Fibroblast of skin of left biceps (primary cell): ENCODE data around the gene COG7.
"Not testable (repeated sequence)": the region's sequence is repeated elsewhere in the genome, so short reads cannot be mapped to it uniquely, and the experiment has no call there.

Experiments
- DNase-seq, 2 experiments: peaks; one replicate each; pipeline ENCODE4 v3.0.0-alpha.2; 2013; ENCODE audit warnings: low read depth in 2 of 2

Gene COG7

DNA sequence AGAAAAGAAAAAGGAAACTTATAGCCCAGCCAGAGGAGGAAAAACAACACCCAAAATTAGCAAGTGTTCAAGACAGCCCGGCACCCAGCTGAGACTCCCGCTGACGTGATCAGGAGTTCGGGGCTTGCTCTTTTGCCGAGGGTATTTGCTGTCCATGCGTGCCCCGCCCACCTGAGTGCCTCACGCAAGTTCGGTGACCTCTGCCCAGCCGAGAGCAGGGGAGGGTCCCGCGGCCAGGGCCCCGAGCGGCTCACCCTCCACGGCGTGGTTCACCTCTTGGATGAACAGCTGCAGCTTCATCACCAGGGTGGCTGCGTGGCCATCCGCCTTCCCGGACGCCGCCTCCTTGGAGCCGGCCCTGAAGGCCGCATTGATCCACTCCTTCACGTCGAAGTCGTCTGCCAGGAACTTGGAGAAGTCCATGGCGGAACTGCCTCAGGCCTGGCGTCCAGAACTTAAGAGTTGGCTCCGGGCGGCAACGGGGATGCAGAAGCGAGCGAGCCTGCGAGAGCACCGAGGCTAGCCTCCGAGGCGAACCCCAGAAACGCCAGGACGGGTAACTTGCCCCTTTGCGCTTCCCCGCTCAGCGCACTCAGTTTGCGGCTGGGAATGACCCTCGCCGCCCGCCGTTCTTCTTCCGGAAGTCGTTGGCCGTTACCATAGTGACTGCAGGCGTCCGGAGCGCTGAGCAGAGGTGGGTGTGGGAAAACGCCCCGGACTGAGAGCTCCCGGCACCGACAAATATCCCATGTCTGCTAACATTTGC lies at the start of gene COG7:
TSS of gene COG7 (minus strand) at position 618 of the 766 bp plus-strand sequence. CDS start at position 423, 195 bp downstream.
- DNase-seq = peak; percentile 59 to 71

DNA sequence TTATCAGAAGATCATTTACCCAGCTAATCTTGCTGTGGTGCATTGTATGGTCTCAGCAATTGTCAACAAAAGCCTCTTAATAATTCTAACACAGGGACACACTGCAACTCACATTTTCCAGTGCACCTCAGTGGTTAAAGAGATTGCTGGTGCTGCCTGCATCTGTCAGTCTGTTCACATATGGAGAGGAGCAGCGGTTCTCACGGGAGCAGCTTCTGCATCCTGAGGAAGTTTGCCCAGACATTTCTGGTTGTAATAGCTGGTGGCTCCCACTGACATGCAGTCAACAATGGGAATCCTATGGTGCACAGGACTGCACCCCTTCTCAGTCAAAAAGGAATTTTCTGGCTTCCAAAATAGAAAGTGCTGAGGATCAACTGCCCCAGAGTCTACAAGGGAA lies 49.5 kb upstream of the COG7 start:
- DNase-seq = no peak

DNA sequence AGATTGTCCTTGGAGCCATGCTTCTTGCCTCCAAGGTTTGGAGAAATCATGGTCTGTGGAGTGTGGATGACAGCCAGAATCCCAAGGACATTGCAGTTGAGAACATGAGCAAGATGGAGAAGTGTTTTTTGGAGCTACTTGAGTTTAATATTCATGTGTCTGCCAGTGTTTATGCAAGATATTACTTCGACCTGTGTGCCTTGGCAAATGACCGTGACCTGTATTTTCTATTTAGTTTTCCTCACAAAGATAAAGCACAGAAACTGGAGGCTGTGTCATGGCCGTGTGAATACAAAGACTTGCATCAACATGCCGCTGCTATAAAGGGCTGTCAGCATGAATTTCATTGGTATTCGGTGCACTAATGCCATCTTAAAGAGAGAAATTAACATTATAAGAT lies 48.3 kb upstream of the COG7 start:
- no peak for DNase-seq

DNA sequence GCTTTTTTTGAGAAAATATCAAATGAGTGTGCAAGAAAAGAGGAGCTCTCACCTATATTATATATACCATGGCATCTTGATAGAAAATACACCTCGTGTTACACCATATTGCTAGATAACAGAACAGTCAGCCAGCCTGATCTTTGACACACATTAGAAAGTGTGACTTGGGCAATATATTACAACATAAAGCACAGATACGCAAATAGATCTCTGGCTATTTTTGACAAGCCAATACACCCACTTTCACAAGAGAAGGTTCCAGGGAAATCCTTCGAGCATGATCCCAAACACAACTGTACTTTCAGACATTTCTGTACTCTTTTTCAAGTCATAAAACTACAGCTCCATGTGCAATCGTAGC lies 47.9 kb upstream of the COG7 start:
- no peak for DNase-seq

DNA sequence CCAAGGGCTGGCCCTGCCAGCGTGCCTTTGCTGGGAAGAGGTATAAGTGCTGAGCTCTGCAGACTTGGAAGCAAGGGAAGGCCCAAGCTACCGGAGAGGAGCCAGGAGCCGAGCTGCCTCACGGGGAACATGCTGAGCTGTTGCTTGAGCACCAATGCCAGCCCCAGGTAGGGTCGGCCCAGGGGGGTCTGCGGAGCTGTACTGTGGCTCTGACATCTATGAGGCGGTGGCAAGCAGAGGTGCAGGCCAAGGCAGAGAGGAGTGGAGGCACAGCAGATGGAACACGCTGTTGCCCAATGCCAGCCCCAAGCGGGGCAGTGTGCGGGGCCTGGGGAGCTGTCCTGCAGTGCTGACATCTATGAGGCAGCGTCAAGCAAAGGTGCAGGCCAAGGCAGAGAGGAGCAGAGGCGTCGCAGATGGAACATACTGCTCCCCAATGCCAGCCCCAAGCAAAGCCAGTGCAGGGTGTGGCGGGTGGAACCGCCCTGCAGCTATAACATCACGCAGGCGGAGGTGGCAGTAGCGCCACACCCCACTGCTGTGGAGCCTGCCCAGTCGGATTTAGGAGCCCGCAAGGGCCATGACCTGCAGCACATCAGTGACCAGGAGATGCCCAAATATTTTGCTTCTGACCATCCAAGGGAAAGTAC lies 47.3 kb upstream of the COG7 start:
- DNase-seq = no peak

DNA sequence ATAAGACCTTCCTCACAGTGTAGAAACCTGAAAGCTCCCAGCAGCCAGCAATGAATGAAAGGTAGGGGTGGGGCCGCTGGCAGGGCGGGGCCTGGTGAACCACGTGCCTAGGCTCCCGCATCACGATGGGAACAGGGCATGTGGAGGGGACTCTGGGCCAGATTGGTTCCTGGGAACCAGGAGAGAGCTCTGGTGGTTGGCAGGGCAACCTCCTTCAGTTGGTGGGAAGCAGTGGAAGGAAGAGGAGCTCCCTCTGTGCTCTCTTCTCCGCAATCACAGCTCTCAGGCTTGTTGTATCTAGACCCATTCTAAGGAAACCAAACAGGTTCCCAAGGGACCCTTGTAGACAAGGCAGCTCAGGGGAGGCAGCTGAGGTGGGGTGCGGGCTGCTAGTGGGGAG lies 46.8 kb upstream of the COG7 start:
- DNase-seq = no peak

DNA sequence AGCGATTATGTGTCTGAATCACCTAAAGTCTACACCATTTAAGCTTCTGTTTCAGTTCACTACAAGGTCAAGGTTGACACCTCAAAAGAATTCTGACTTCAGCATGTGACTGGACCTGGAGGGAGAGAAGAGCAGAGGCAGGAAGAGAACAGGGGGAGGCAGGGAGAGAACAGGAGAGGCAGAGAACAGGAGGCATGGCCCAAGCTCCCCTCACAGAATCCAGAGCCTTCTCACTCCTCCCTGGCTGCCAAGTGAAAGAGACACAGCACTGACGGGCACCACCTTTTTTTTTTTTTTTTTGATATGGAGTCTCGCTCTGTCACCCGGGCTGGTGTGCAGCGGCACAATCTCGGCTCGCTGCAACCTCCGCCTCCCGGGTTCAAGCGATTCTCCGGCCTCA lies 45.9 kb upstream of the COG7 start:
- no peak for DNase-seq

DNA sequence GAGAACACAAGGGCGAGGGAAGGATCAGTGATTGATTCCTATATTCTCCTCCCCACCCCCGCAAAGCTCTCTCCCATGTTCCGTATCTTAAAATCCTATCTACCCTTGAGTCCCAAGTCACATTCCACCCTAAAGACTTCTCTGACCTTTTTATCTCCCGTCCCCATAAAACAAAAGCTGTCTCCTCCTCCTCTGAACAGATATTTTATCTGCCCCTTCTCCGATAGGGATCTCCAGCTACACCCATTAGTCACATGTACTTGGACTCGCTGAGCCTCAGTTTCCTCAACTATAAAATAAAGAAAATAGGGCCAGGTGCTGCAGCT lies 44.5 kb upstream of the COG7 start:
- DNase-seq = no peak

DNA sequence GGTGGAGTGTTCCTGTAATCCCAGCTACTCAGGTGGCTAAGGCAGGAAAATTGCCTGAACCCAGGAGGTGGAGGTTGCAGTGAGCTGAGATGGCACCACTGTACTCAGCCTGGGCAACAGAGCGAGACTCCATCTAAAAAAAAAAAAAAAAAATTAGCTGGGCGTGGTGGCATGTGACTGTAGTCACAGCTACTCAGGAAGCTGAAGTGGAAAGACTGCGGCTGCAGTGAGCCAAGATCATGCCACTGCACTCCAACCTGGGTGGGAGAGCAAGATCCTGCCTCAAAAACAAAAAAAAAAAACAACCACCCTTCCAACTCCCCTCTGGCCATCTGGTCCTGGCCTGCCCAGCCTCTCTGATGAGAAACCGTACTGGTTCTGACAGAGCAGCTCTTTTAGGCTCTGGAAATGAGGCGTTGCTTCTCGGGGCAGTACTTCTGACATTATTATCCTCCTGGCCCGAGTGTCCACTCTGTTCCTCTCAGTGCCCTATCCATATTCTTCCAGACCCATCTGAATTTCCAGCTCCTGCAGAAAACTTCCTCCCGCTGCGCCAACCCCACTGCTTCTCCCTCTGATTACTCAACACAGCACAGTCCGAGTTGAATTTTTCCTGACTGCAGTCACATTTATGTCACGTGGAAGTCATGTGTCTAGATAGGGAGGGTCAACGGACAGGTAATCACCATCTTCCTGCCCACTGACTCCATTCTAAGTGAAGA lies 44.0 kb upstream of the COG7 start:
- DNase-seq = no peak

DNA sequence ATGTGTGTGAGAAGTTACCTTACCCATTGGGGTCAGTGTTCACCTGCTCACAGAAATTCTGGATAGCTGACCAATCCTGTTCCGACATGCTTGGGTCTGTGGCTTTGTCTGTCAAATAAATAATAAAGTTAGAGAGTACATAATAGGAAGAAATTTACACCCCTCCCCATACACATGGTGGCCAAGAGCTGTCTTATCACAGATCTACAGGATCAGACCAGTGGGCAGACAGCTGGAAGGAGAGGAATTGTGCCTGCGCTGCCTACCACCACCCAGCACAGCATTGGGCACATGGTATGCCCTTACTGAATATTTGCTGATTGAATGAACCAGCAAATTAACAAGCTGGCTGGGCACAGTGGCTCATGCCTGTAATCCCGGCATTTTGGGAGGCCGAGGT lies 42.7 kb upstream of the COG7 start:
- DNase-seq = no peak

DNA sequence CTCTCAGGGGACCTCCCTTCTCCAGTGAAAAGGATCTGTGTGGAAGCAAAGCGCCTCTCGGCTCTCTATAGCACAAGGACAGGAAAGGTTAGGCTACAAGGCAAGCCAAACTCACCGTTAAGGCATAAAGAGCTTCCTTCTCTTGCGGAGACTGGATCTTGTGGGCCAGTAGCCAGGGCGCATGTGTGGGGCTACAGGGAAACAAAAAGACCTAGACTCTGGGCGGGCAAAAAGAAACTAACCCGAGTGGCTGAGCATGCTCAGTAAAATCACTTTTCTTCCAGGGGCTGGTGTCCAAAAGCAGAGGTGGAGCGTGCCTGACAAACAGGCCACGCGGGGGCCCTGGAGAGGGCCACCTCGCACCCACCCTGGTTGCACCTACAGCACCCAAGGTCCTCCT lies 41.2 kb upstream of the COG7 start:
- DNase-seq = no peak

DNA sequence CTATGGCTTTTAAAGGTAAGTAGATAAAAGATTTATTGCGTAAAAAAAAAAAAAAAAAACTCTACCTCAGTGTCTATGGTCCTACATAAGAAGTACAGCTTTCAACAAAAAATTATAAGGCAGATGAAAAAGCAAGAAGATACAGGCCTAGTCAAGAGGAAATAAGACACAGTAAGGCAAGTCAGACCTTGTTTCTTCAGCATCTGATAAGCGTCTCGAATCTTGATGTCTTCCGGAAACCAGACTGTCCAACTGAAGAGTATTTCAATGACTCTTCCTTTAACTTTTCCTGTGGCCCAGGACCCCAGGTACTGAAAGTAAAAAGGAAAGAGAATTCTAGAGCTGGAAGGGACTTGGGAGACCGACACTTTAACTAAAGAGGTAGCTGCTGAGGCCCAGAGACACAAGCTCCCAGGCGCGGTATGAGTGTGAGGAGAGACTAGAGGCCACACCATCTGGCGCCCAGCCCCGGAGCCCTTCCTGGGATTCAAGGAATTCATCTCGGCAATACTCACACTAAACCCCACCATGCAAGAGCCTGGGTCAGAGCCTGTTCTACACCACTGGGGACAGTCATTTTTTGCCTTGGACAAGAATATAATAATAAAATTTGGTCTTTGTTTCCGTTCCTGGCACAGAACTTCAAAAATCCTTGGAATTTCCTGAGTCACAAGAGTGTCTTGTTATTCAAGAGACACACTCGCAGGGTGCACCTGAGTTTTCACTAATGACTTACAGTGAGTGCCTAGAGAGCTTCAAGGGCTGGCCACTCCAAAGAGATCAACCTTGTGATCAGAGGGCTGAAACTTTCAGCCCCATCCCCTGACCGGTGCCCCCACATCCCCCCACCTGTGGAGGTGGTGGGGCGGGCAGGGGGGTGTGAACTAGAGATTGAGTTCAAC lies 38.8 kb upstream of the COG7 start:
- no peak for DNase-seq

DNA sequence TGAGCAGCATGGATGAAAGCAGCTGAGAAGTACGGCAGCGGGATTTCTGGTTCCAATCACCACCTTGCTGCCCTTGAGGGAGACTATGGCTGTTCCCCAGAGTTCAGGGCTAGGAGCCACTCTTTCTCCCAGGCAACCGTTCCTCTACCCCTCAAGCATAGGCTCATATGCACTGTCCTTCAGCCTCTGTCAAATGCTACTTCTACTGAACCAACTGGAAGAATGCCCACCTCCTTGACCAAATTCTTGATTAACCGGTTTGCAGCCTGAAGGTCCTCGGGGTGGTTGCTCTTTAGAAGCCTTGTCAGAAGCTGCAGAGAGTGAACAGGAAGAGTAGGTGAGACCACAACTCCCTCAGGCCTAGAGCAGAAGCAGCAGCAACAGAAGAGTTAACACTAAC lies 33.5 kb upstream of the COG7 start:
- DNase-seq = no peak

DNA sequence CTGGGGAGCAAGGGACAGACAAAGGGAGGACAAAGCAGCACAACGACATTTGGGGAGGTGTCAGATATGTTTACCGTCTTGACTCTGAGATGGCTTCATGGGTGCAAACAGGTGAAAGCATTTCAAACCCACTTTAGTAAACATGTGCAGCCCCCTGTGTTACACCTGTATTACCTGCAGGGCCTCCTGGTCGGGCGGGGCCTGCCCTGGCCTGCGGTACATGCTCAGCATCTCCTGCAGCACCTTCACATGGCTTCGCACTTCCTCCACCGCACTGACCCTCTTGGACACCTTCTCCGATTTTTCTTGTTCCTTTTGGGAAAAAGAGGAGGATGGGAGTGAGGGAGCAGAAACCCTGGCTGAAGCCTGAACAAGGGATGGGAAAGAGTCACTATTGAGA lies 32.9 kb upstream of the COG7 start:
- DNase-seq = no peak

DNA sequence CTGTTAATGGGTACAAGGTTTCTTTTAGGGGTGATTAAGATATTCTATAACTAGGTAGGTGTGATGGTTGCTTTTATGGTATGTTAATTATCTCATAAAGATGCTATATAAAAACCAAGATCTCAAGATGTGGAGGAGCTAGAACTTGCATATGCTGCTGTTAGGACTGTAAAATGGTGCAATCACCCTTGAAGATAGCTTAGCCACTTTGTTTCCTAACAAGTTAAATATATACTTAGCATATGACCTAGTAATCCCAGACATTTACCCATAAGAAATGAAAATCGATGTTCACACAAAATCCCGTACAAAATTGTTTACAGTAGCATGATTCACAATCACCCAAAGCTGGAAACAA lies 32.2 kb upstream of the COG7 start:
- DNase-seq = no peak

DNA sequence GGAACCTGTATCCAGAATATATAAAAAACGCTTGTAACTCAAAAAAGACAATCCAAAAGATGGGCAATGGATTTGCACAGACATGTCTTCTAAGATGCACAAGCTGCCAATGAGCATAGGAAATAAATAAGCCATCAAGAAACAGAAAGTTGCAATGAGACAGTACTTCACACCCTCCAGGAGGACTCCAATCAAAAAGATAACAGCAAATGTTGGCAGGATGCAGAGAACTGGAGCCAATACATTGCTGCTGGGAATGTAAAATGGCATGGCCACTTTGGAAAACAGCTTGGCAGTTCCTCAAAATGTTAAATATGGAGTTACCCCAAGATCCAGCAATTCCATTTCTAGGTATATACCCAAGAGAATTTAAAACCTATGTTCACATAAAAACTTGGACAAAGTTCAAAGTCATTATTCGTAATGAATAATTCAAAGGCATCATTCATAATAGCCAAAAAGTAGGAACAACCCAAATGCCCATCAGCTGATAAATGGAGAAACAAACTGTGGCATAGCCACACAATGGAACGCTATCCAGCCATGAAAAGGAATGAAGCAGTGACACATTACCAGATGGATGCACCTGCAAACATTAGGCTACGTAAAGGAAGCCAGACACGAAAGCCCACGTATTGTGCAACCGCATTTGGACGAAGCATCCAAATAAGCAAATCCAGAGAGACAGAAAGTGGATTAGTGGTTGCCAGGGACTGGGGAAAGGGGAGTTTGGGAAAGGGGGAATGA lies 31.7 kb upstream of the COG7 start:
- DNase-seq = no peak

DNA sequence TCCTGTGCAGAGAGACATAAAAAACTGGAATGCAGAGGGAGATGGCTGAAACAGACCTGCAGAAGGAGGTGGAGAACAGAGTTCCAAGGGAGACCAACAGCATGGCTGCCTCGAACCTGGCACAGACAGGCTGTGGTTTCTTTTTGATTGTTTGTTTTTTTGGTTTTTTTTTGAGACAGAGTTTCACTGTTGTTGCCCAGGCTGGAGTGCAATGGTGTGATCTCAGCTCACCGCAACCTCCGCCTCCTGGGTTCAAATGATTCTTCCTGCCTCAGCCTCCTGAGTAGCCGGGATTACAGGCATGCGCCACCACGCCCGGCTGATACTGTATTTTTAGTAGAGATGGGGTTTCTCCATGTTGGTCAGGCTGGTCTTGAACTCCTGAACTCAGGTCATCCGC lies 30.5 kb upstream of the COG7 start:
- DNase-seq = not testable (repeated sequence)

DNA sequence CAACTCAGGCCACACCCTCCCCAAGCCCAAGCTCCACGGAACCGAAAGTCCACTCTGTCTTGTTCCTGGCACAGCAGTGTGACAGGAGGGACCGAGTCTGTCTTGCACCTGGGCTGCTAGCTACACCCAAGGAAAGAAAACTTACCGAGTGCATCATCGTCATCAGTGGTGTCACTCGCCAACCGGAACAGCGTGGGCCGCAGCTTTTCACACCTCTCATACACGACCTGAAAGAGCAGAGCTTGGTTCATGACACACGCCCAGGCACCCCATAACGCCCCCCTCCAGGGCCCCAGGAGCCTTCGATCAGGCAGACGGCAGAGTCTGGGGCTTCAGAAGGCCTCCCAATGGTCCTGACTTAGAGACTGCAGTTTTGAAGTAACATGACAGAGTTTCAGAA lies 29.8 kb upstream of the COG7 start:
- no peak for DNase-seq

DNA sequence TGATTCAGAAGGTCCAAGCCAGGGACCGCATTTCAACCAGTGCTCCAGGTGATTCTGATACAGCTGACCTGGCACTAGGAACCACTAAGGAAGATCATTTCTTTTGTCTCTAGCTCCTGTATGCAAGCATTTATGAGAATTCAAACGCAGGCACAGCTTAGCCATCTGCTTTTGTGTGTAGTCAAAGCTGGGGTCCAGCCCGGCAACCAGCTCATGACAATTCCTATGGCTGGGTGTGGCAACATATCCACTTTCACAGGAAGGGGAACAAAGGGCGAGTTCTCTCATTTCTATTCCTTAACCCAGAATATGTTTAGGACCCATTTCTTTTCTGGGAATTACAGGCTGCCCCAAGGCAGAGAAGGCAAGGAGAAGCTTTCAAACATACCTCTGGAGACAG lies 27.3 kb upstream of the COG7 start:
- DNase-seq = no peak

DNA sequence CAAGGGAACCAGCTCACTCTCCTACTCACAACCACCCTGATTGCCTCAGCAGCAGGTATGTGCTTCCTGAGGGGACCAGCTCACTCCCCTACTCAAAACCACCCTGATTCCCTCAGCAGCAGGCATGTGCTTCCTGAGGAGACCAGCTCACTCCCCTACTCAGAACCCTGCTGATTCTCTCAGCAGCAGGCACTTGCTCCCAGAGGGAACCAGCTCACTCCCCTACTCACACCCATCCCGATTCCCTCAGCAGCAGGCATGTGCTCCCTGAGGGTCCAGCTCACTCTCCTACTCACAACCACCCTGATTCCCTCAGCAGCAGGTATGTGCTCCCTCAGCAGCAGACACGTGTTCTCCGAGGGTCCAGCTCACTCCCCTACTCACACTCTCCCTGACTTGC lies 26.1 kb upstream of the COG7 start:
- no peak for DNase-seq

DNA sequence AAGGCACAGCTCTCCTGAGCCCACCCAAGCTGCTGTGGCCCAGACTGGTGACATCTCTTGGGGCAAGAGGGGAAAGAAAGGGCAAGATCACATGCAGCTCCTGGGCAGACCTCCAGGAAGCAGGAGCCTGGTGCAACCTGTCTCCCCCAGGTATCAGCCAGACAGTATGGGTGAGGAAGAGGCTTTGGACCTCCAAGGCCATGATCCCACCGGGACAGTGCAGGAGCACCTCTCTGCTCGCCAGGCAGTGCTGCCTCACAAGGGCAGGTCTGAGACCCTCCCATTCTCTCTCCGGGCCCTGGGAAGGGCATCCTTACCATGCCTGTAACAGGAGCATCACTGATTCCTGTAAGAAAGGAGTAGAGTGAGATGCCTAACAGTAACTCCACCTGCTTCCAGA lies 25.6 kb upstream of the COG7 start:
- no peak for DNase-seq

DNA sequence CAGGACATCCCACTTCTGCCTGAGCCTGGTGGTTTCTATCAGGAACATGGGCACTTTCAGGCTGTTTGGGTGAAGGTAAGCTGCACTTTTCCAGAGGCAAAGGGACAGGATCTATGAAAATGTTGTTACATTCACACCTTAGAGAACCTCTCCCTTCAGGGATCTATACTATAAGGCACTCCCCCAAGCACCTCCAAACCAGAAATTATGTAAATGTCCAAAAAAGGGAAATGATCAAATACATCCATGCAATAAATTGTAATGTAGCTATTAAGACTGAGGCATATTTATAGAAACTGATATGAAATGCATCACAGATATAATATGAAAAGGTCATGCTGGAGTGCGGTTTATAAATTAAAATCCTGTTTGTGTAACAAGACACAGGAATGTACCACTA lies 23.3 kb upstream of the COG7 start:
- DNase-seq = no peak
